ENCODE results near the gene SGCE. TPM values are rescaled to one million over a fixed set of nuclear protein-coding genes. Genes with fewer than 3 reads are reported as not detected.
A peak's percentile ranks its signal among the peaks of the same experiment; 100 is the strongest.

Gene SGCE
- total RNA-seq, 1 donor from 2014 or later: 39.8 TPM

GRCh38 chr7:94605031-94605430 is 50.9 kb downstream of the SGCE start:
- peaks cover 30% of the 10 kb centered on the region for H3K36me3 Mint-ChIP-seq
- H3K4me1 Mint-ChIP-seq (ENCODE audit: unreplicated experiment): peaks cover 5% of the 10 kb centered on the region
- H3K9me3 Mint-ChIP-seq: peaks cover 6% of the 10 kb centered on the region
- H3K27ac Mint-ChIP-seq: no peak overlapping the region
- no peak for DNase-seq (ENCODE audit: extremely low spot score, unreplicated experiment)
- no peak for TF ChIP-seq CTCF (conservative IDR thresholded peaks at IDR 0.05)
- H3K4me3 Mint-ChIP-seq: no peak overlapping the region
- no peaks in the 10 kb centered on the region for H3K27me3 Mint-ChIP-seq

- TF ChIP-seq CTCF (conservative IDR thresholded peaks at IDR 0.05): no peak
- DNase-seq (ENCODE audit: extremely low spot score, unreplicated experiment): no peak
- H3K27me3 Mint-ChIP-seq: no peaks in the 10 kb centered on the region
- H3K4me3 Mint-ChIP-seq: no peak overlapping the region
- H3K27ac Mint-ChIP-seq: no peak overlapping the region
- peaks cover 28% of the 10 kb centered on the region for H3K36me3 Mint-ChIP-seq
- H3K4me1 Mint-ChIP-seq (ENCODE audit: unreplicated experiment): peaks cover 5% of the 10 kb centered on the region
- no peaks in the 10 kb centered on the region for H3K9me3 Mint-ChIP-seq
Measured at GRCh38 chr7:94602181-94602580, 53.8 kb downstream of the SGCE start.

GRCh38 chr7:94600267-94600666 is 55.7 kb downstream of the SGCE start:
- no peak for TF ChIP-seq CTCF (conservative IDR thresholded peaks at IDR 0.05)
- peaks cover 14% of the 10 kb centered on the region for H3K36me3 Mint-ChIP-seq
- peaks cover 5% of the 10 kb centered on the region for H3K4me1 Mint-ChIP-seq (ENCODE audit: unreplicated experiment)
- no peak overlapping the region for H3K27ac Mint-ChIP-seq
- H3K9me3 Mint-ChIP-seq: no peaks in the 10 kb centered on the region
- H3K4me3 Mint-ChIP-seq: no peak overlapping the region
- DNase-seq (ENCODE audit: extremely low spot score, unreplicated experiment): no peak
- H3K27me3 Mint-ChIP-seq: no peaks in the 10 kb centered on the region

GRCh38 chr7:94595717-94596116 is 60.2 kb downstream of the SGCE start:
- Mint-ChIP-seq H3K27me3 (no peaks in the 10 kb centered on the region), H3K27ac (no peak overlapping the region), H3K4me3 (no peak overlapping the region), H3K36me3 (peaks cover 17% of the 10 kb centered on the region), H3K4me1 (ENCODE audit: unreplicated experiment) (peaks cover 8% of the 10 kb centered on the region), H3K9me3 (no peaks in the 10 kb centered on the region)
- no peak for TF ChIP-seq CTCF (conservative IDR thresholded peaks at IDR 0.05)
- no peak for DNase-seq (ENCODE audit: extremely low spot score, unreplicated experiment)

GRCh38 chr7:94594882-94595281 is 61.1 kb downstream of the SGCE start:
- Mint-ChIP-seq H3K4me3 (no peak overlapping the region), H3K4me1 (ENCODE audit: unreplicated experiment) (peaks cover 11% of the 10 kb centered on the region), H3K27me3 (no peaks in the 10 kb centered on the region), H3K27ac (no peak overlapping the region), H3K36me3 (peaks cover 17% of the 10 kb centered on the region), H3K9me3 (no peaks in the 10 kb centered on the region)
- no peak for TF ChIP-seq CTCF (conservative IDR thresholded peaks at IDR 0.05)
- DNase-seq (ENCODE audit: extremely low spot score, unreplicated experiment): no peak

GRCh38 chr7:94591176-94591575 is 64.8 kb downstream of the SGCE start:
- TF ChIP-seq CTCF (conservative IDR thresholded peaks at IDR 0.05): no peak
- H3K27ac Mint-ChIP-seq: peak overlapping the region; percentile 52

More at GRCh38 chr7:94591176-94591575, 64.8 kb downstream of the SGCE start:
- Mint-ChIP-seq H3K4me1 (ENCODE audit: unreplicated experiment) (peaks cover 11% of the 10 kb centered on the region), H3K27me3 (no peaks in the 10 kb centered on the region), H3K9me3 (no peaks in the 10 kb centered on the region), H3K4me3 (peak overlapping the region; percentile 23), H3K36me3 (peaks cover 25% of the 10 kb centered on the region)
- DNase-seq (ENCODE audit: extremely low spot score, unreplicated experiment): no peak
